Hematopoietic multipotent progenitor cell treated with erythropoietin and hydrocortisone succinate and interleukin-3 and kit ligand, for 8 days (in vitro differentiated cells): ENCODE data around the gene BCO1.

Source experiments
- DNase-seq: peaks from one replicate; pipeline ENCODE4 v3.0.0-alpha.2; 2015

Gene BCO1

DNA sequence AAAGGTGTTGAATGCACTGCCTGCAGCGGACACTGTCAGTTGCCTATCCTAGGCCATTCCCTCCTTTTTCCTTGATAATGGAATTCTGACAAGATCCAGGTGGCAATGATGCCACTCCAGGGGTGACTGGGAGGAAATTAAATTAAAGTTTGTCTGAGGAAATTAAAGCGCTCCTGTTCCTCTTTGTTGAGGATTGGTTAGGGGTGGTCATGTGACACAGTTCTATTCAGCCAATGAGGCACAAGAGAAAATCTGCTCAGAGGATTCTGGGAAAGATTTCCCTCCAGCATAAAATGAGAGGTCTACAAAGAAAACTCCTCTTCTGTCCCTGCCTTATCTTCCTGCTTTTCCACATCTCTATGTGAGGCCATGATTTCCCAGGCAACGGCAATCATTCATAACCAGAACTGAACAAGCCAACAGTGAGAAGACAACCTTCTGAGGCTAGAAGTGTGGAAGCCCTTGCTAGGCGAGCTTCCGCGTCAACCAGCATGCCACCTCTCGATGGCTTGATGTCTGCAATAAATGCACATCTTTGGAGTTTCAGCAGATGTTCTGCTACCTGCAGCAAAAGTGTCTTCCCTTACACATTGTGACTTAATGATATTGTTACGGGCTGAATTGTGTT is 5.6 kb upstream of the BCO1 start:
- no peak for DNase-seq

DNA sequence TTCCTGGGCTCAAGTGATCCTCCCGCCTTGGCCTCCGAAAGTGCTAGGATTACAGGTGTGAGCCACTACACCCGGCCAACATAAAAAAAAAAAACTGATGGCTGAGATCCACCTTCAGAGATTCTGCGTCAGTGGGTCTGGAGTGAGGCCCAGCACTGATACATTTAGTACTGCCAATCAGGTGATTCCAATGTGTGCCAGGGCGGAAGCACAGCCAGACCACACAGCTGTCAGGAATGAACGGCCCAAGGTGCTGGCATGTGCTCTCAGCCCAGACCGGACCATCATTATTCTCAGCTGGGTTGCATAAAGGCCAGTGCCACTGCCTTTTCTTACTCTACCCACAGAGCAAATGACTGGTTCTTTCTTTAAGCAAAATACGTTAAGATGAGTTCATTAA is 1.2 kb upstream of the BCO1 start:
- no peak for DNase-seq

DNA sequence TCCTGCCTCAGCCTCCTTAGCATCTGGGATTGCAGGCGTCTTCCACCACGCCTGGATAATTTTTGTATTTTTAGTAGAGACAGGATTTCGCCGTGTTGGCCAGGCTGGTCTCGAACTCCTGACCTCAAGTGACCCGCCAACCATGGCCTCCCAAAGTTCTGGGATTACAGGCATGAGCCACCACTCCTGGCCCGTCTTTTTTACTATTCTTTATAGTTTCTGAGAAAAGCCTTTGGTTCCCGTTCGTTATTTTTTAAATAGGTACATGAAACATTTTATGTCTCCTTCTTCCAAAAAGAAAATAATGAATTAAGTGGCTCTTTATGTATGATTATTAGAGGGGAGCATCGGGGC is 570 bp upstream of the BCO1 start:
- no peak for DNase-seq

DNA sequence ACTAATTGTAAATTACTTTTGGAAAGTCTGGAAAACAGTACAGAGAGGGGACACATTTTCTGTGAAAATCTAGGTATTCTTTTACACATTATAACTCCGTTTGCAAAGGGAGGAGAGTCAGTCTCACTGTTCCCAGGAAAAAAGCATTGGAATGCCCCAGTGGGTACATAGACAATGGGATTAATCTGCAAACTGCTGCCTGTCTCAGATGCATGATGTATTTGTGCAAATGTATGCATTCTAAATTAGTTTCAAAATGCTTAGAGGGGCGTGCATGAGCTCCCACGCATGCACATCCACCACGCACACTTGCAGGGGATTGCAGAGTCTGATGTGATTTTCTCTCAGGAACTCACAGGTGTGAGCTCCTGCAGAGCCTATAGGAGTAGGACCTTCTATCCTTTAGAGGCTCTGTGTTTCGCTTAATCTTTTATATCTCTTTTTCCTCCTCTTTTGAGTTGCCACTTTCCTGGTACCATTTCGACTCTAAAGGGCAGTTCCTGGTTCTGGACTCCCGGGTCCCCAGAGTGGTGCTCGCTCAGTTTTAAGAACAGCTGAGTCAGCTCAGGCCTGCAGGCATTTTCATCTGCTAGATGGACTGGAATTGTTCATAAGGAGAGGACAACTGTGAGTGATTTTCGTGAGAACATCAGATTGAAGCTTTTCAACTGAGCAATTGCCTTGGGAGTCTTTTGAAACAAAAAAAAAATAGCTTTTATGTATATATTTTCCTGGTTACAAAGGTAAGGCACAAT is 1.1 kb downstream of the BCO1 start:
- DNase-seq, result no peak

DNA sequence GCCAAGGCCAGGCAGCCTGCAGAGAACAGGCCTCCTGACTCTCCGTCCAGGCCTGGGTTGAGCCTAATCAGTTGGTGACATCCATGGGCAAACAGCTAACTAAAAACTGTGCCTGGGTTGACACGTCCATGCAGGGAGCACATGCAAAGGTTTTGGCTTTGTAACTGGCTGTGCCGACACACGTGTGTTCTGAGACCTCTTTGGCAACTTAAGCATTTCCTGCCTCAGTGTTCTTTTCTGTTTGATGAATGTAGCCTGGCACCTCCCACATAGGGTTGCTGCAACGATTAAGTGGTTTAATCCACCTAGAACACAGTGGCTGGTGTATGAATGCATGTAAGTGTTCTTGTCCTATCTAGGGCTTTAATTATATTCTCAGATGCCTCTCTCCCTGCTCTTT is 3.2 kb downstream of the BCO1 start:
- DNase-seq, result no peak

GRCh38 chr16:81242977-81243618 is 4.6 kb downstream of the BCO1 start:
- DNase-seq, result no peak

DNA sequence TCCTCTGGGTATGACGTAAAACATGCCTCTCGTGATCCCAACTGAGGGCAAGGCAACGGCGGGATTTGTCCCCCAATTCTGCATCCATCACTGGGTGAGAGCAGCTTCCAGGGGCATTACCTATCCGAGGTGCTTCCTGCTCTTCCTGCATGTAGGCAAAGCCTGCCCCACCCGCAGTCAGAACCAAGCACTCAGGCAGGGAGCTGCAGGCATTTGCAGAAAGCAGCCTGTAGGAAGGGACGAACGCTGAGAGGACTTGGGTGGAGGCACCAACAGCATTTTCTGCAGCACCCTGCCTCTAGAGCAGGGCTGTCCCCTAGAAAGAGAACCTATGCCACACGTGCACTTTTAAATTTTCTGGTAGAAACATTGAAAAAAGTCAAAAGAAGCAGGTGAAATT is 5.5 kb downstream of the BCO1 start:
- no peak for DNase-seq

DNA sequence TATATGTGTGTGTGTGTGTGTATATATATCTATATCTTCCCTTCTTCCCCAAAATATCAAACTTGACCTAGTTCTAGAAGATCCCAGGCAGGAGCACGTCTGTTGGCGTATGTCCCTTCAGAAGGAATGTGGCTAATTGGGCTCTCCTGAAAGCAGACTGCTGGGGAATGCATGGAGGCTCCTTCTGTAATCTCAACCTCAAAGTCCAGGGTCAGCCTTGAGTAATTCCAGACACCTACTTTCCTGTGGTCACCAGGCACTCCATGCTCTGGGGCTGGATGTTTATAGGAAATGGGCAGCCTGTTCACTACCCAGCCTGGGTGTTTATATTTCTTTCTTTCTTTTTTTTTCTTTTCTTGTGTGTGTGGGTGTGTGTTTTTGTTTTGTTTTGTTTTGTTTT is 13.4 kb downstream of the BCO1 start:
- no peak for DNase-seq

DNA sequence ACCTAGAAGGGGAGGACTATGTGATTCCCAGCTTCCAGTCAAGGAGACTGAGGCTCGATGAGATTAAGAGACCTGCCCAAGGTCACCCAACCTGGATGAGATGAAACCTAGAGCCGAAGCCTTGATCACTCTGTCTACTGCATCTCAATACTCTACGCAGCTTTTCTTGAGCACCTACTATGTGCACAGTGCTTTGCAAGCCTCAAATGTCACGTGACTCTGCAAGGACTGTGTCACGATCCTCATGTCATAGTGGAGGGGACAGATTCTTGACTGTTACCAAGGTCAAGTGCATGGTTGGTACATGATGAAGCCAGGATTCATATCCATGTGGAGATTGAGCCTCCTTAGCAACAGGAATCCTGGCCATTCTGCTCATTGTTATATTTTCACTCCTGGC is 14.7 kb downstream of the BCO1 start:
- no peak for DNase-seq

GRCh38 chr16:81254922-81255526 is 16.5 kb downstream of the BCO1 start:
- DNase-seq, result no peak

GRCh38 chr16:81259916-81260315 is 21.4 kb downstream of the BCO1 start:
- DNase-seq, result no peak

GRCh38 chr16:81261049-81261648 is 22.7 kb downstream of the BCO1 start:
- peak; percentile 32 for DNase-seq

DNA sequence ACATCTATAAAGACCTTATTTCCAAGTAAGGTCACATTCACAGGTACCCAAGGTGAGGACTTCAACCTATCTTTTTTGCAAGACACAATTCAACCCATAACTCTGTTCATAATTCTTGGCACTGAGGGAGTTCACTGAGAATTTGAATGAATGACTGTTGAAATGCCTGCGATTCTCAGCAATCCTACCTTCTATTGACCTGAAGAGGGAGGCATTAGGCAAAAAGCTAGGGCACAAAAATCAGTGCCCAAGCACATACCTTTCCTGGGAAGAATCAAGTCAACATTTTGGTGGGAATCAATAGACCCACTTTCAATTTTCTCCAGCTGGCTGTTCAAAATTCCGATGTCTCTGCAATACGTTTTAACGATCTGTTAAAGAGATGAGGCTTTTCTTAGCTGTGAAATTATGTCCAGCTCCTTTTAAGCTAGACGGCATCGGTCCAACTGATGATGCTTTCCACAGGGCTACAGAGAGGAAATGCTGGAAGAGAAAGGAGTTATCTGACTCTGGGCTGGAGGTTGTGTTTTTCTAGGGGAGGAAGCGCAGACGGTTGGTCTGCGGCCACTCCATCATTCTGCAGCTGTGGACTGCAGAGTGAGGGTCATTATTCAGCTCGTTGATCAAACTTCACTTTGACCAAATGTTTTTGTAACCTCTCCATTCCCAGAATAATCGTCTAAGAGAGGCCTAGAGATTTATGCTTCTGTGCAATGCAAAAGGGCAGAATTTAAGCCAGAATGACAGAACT is 25.2 kb downstream of the BCO1 start:
- no peak for DNase-seq

DNA sequence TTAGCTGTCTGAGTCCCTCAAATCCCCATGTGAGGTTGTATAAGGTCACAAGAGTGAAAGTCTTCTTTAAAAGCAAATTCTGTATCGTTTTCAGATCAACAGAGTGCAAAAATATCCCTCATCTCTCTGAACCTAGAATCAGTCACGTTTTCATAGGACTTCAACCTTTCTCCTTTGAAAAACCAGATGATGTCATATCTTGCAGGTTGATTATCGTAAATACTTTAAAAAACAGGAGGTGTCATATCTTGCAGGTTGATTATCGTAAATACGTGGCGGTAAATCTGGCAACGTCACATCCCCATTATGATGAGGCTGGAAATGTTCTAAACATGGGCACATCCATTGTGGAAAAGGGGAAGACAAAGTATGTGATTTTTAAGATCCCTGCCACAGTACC is 25.9 kb downstream of the BCO1 start:
- DNase-seq, result no peak

GRCh38 chr16:81265052-81265451 is 26.6 kb downstream of the BCO1 start:
- no peak for DNase-seq

DNA sequence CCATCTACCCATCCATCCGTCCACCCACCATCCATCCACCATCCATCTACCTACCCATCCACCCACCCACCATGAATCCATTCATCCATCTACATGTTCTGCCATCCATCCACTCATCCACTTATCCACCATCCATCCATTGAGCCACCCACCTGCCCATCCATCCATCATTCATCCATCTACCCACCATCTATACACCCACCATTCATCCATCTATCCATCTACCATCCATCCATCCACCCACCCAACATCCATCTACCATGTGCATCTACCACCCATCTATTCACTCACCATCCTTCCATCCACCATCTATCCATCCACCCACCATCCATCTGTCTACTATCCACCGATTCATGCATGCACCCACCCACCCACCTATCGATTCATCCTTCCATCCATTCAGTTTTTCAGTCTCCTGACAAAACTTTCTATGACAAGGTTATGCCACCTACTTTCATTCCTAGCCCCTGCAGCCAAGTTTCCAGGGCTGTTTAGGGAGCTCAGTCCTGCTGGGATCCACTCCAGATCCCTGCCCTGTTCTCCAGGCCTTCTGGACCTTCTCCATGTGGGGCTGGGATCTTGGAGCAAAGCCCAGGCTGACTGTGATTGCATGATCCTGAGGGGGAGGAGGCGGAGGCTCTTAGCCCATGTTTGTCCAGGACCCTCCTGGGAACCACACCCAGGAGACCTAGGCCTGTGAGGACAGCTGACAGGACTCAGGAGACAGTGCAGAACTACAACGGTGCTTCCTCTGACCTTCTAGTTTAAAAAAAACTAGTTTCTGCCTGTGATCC is 27.4 kb downstream of the BCO1 start:
- DNase-seq, result no peak

DNA sequence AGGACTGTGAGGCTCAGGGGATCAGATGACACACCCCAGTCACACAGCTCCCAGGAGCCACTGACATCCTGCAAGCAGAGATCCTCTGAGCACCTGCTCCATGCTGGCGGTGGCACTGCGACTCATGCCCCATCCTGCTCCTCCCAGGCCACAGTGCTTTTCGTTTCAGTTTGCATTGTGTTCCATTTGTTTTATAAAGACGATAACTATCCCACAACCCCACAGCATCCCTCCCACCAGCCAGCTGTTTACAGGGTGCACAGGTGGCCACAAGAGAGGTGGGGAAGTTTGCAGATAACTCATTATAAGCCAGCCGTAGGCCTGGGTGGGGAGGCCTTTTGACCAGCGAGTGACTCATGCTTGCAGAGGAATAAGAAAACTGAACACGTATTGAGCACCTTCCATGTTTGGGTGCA is 28.2 kb downstream of the BCO1 start:
- no peak for DNase-seq

- no peak for DNase-seq
Measured at GRCh38 chr16:81268509-81268908, 30.0 kb downstream of the BCO1 start.

GRCh38 chr16:81273223-81273950 is 34.9 kb downstream of the BCO1 start:
- DNase-seq, result no peak

GRCh38 chr16:81275064-81275532 is 36.6 kb downstream of the BCO1 start:
- DNase-seq, result no peak

GRCh38 chr16:81275795-81276194 is 37.3 kb downstream of the BCO1 start:
- no peak for DNase-seq
